Activated CD8-positive, alpha-beta memory T cell treated with anti-CD3 and anti-CD28 coated beads, Interleukin-2, amount 50 U/mL, for 24 hours (primary cell): ENCODE measurements around the gene LXN.

Source experiments
- DNase-seq: peaks from one replicate; pipeline ENCODE4 v3.0.0-alpha.2; 2020; ENCODE audit errors: extremely low read depth

Gene LXN

GRCh38 chr3:158668506-158668905 is 3.9 kb downstream of the LXN start:
- no peak for DNase-seq

DNA sequence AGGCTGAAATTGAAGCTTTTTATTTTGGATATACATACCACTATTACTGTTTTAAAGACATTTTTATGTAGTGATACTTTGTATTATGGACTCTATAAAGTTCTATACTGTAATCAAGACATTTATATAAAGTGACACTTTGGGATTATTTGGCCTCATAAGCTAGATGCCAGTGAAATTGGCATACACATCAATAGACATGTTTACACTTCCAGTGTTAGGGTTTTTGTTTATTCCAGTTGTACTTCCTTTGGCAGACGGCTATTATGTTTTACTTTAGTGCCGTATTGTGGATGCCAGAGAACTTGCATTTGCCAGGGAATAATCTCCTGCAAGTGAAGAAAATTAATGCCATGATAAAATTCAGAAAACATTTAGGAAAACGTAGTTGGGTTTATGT is 6.0 kb downstream of the LXN start:
- no peak for DNase-seq

DNA sequence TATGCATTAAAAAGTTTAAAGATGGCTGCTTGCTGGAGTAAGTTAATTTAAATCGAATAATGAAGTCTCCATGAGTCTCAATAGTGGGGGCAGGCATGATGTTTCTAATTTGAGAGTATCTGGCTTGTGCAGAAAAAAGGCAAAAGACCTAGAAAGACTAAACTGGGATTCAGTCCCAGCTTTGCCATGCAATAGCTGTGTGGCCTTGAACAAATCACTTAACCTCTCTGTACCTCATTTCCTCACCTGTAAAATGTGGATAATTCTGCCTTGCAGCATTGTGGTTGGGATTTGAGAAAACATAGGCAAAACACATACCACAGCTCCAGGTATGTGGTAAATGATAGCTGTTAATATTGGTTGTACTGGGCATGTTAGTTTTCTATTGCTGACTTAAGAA is 8.6 kb downstream of the LXN start:
- DNase-seq: no peak

GRCh38 chr3:158663246-158663645 is 9.2 kb downstream of the LXN start:
- DNase-seq: no peak

DNA sequence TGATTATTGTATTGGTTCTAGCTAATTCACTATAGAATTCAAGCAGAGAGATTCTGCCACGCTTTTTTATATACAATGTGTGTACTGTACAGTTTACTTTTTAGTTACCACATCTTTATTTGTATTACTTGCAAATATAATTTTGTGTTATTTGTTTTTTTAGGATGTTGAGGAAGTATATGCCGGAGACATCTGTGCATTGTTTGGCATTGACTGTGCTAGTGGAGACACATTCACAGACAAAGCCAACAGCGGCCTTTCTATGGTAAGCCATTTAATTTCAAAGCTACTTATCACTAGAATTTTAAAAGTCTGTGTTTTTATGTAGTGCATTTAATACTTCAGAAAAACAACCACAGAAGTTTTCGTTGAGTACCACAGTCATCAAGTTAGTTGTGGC is 11.7 kb downstream of the LXN start:
- DNase-seq: no peak

GRCh38 chr3:158659454-158660237 is 12.8 kb downstream of the LXN start:
- no peak for DNase-seq

DNA sequence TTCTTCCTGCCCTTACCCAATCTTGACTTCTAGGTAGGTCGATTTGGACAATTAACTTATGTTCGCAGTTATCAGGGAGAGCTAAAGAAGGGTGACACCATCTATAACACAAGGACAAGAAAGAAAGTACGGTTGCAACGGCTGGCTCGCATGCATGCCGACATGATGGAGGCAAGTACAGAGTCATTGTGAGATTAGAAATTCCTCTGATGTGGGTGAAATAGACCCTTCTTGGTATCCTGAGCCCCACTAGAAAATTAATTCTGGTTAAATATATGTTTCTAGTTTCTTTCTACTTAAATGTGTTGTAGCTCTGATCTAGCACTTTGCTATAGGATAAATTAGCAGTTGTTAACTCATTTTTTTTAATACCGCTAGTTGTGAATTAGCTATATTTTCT is 13.6 kb downstream of the LXN start:
- DNase-seq: no peak

DNA sequence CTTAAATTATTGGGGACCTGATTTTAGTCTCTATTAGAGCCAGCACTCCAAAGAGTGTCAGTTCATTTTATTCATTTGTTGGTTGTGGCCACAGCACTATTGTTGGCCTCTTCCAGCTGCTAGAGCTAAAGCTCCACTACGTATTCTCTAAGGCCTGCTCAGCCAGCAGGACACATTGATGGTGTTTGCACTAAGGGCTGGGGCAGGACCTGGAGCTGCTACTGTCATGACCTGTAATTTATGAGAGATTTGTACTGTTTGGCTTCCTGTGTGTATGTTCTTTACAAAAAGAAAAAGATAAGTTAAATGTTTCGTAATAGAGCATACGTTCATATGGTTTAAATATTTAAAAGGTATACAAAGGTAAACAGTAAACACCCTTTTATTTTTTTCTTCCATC is 20.0 kb downstream of the LXN start:
- no peak for DNase-seq

- no peak for DNase-seq
These were observed 21.3 kb downstream of the LXN start for GRCh38 chr3:158651192-158651591.

DNA sequence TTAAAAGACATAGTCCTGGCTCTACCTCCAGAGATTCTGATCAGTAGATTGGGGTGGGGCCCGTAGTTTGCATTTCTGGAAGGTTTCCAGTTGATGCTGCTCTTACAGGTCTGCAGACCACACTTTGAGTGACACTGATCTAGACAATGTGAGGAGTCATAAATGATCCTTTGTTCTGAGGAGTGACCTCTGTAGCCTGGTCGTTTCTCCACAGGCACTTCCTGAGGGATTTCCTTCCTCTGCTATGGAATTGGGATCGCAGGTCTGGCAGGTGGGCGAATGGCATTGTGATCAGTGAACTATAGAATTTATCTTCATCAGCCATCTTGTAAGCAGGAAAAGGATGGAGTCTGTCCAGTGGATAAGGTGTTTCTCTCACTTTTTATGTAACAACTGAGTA is 22.7 kb downstream of the LXN start:
- no peak for DNase-seq

DNA sequence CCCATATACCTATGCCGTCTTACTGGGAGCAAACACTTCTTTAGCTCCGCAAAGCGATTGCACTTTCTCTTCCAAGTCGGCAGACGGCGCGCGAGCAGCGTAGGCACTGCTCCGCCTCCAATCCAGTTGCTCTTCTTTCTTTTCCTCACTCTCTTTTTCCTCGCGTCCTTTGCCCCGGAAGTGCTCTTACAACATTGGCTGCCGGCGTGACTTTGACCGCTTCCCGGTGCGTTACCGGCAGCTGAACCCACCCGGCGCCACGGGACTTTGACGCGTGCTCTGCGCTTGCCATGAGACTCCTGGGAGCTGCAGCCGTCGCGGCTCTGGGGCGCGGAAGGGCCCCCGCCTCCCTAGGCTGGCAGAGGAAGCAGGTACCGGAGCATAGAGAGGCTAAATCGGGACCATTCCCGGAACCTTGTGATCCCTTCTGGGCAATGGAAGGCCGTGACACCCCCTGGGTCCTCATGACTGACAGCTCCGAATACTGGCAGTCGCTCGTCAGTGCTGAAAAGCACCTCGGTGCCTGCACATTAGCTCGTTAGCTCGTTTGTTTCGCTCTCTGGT is 28.0 kb downstream of the LXN start, which contains the start of gene GFM1:
GFM1 (plus strand) TSS at position 183 of the 564 bp plus-strand sequence; CDS start at position 291, 108 bp downstream.
- DNase-seq: peak; percentile 80

- DNase-seq: no peak
These were observed 29.8 kb downstream of the LXN start for GRCh38 chr3:158642474-158643210.

DNA sequence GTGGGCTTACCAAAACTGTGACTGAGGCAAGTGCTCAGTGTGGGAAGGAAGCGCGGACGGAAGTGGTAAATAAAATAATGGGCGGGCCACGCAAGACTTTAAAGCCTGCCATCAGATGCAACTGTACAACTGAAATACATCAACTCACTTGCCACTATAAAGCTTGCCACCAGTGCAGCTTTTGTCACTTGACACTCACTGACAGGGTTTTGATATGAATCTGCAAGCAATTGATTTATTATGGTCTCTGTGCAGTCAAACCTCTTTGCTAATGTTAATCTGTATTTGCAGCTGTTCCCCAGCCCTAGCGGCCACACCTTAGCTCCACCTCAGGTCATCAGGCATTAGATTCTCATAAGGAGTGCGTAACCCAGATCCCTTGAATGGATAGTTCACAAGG is 30.4 kb downstream of the LXN start:
- DNase-seq: no peak

DNA sequence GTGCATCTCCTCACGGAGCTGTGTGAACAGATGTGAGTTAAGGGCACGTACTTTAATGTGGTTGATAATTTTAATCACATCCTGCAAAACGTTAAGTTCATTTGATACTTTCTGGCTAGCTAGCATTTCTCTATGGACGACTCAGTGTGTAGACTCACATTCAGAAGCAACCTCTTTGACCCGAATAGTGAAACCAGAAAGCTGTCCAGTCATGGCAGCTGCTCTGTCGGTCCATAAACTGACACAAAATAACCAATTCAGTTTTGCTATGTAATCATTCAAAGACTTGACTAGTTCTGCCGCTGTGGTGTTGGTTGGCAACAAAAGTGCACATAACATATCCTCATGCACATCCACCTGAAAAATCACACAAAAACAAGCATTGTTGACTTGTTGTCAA is 31.8 kb downstream of the LXN start:
- DNase-seq: no peak

DNA sequence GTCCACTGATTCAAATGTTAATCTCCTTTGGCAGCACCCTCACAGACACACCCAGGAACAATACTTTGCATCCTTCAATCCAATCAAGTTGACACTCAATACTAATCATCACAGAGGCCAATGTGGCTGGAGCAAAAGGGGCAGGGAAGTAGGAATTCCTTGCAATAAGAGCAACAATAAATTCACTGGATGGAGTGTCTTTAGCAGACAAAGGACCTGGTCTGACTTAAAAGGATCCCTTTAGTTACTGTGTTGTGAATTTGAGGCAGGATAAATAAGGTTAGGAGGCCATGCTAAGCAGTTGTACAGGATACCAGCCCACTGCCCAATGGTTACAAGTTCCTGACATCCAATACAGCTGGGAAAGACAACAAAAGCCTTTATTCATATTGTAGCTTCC is 40.5 kb downstream of the LXN start:
- DNase-seq: no peak

GRCh38 chr3:158625881-158626280 is 46.6 kb downstream of the LXN start:
- no peak for DNase-seq

GRCh38 chr3:158617982-158618875 is 54.2 kb downstream of the LXN start:
- no peak for DNase-seq
